Epithelial cell of esophagus (primary cell): Measurements from ENCODE around the gene KLF3.

Experiments used
- DNase-seq: peaks from one replicate; pipeline ENCODE4 v3.0.0; 2010; ENCODE audit warnings: low read depth
- H3K4me3 ChIP-seq: 2 replicates; pipeline ENCODE4 v1.5.1; 2011; ENCODE audit warnings: mild to moderate bottlenecking, low read length, control low read depth
- CTCF ChIP-seq: IDR thresholded peaks from 2 replicates; pipeline ENCODE4 v1.5.1; 2011; ENCODE audit warnings: low read depth, mild to moderate bottlenecking, low read length, control low read depth, inconsistent platforms; ENCODE audit not compliant: insufficient read depth; ENCODE audit errors: missing control alignments

The KLF3 gene

DNA sequence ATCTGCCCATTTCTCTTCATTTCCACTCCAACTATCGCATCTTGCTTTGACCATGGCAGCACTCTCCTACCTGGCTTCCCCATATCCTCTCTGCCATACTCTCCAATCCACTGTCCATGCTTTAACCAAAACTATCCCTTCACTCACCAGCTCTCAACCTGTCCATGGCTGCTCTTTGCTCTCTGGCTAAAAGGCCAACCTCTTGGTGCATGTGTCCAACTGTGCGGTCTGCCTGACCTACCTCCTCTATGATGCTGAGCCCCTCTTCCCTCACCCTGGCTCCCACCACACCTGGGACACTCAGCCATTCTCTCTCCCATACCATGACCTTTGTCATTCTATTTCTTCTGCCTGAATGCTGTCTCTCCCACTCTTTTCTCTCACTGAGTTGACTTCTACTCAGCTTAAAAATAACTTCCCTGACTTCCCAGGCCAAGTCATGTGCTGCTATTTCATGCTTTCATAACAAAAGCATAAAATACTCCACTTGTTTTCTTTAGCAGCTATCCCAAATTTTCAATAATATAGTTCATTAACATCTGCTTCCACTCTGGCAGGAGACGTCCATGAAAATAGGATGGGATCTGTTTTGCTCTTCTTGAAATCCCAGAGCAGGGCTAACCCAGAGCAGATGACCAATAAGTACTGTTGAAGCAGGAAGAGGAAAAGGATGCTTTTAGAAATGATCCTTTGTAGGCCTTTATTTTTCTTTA lies 29.8 kb upstream of the KLF3 start:
- TF ChIP-seq CTCF: no peak
- H3K4me3 ChIP-seq: no peak overlapping the region
- no peak for DNase-seq

- no peak overlapping the region for H3K4me3 ChIP-seq
- DNase-seq: no peak
- TF ChIP-seq CTCF: no peak
Measured at GRCh38 chr4:38639242-38639641, 24.8 kb upstream of the KLF3 start.

- H3K4me3 ChIP-seq: no peak overlapping the region
- TF ChIP-seq CTCF: no peak
- DNase-seq: peak; percentile 51
Measured at GRCh38 chr4:38641811-38642210, 22.2 kb upstream of the KLF3 start.

GRCh38 chr4:38644201-38644600 lies 19.8 kb upstream of the KLF3 start:
- TF ChIP-seq CTCF: no peak

DNA sequence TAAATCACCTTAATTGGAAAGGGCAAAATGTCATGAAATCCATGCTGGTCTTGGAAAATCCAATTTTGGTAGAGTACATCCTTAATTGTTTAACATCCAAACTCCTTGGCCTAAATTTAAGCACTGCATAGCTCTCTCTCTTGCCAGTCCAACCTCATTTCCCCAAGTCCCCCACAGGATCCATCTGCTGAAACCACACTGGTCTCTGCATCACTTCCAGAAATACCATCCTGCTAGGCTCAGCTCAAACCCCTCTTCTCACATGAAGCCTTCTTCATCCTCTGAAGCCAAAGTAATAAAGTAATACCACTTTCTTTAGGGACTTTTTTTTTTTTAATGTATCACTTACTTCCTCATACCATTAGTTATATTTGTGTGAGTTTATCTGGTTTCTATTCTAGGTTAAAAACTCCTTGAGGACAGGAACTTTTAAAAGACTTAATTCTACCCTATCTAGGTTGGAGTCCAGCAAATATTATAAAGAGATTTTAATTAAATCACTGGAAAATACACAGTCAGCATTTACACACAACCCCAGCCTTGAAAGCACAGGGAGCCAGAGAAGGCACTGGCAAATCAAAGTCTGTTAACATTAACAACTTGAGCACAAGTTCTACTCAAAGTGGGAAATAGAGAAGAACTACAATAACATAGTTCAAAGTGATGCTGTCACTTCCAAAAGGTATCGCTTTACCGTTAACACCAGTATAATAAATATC lies 16.7 kb upstream of the KLF3 start:
- TF ChIP-seq CTCF: no peak
- no peak overlapping the region for H3K4me3 ChIP-seq
- no peak for DNase-seq

More at GRCh38 chr4:38644201-38644600, 19.8 kb upstream of the KLF3 start:
- H3K4me3 ChIP-seq: no peak overlapping the region
- no peak for DNase-seq

DNA sequence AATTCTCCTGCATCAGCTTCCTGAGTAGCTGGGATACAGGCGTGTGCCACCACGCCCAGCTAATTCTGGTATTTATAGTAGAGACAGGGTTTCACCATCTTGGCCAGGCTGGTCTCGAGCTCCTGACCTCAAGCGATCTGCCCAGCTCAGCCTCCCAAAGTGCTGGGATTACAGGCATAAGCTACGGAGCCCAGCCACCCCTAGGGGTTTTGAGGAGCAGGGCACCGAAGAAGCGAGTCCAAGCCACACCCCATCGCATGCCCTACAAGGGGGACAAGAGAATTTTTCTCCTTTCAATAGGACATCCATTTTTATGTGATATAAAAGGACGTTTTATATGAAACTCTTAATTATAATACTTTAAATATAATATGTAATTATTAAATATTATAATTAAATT lies 13.9 kb upstream of the KLF3 start:
- H3K4me3 ChIP-seq: no peak overlapping the region
- TF ChIP-seq CTCF: no peak
- no peak for DNase-seq

GRCh38 chr4:38654273-38654672 lies 9.7 kb upstream of the KLF3 start:
- no peak overlapping the region for H3K4me3 ChIP-seq
- DNase-seq: no peak
- TF ChIP-seq CTCF: no peak
